ENCODE results near the gene SLC19A3.

DNA sequence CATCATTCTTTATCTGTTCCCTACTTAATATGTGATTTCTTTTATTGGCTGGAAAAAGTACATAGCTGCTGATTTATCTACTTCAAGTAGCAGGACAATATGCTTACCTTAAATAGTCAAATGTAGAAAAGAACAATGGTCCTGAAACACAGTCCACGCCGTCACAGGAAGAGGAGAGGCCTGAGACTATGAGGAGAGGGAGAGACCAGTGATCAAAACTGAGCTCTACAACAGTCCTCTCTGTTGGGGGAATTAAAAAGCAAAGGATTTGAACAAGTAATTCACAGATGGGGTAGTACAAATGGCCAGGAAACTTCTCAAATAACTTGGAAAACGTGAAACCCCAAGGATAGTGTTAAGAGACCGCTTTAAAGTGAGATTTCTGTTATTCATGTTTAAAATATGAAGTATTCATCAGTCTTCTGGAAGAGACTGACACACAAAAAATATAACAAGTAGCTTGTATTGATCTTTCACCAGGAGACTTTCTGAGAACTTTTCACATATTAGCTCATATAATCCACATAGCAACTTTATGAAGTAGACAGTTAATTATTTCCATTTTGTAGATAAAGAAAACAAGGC lies 48.1 kb upstream of the SLC19A3 start:
- TF ChIP-seq POLR2A (IDR thresholded peaks at IDR 0.05) (no peak), CTCF (IDR thresholded peaks at IDR 0.05) (no peak)
